ENCODE data around the gene STAG1. TPM values are rescaled to one million over a fixed set of nuclear protein-coding genes. Genes with fewer than 3 reads are reported as not detected.

STAG1 gene
- total and polyA plus RNA-seq, 2 experiments from 2014 or later = 9.0 to 21.9 TPM

DNA sequence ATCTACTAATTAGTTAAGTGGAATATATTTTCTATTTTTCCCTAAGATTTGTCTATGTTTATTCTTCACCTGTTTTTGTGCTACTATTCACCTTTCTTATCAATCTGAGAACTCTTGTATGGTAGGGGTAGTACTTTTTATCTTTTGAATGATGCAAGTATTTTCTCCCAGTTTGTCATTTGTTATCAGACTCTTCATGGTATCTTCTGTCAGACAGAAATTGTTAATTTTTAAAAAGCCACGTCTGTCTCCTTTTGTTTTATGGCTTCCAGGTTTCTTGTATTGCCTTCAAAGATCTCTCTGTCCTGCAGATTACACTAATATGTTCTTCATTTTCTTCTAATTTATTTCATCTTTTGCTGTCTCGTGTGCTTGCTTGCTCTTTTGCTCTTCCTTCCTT, 317.7 kb downstream of the STAG1 start:
- Histone ChIP-seq H3K4me3 (no peak overlapping the region), H3K4me1 (ENCODE audit: insufficient read depth) (no peaks in the 10 kb centered on the region), H4K20me1 (replicated peaks; ENCODE audit: insufficient read depth) (no peaks in the 10 kb centered on the region), H3K27ac (ENCODE audit: low read depth) (no peak overlapping the region), H3K9me2 (ENCODE audit: insufficient read depth) (no peaks in the 10 kb centered on the region), H2AFZ (no peak overlapping the region), H3K79me2 (replicated peaks; ENCODE audit: insufficient read depth) (no peaks in the 10 kb centered on the region), H3F3A (replicated peaks; ENCODE audit: low read depth) (no peaks in the 10 kb centered on the region), H3K4me2 (no peak overlapping the region), H3K36me3 (ENCODE audit: insufficient read depth) (no peaks in the 10 kb centered on the region), H3K27me3 (ENCODE audit: insufficient read depth) (no peaks in the 10 kb centered on the region)
- Mint-ChIP-seq H3K27me3 (ENCODE audit: insufficient read depth, low read depth, poor library complexity) (peaks cover 2% of the 10 kb centered on the region), H3K9me3 (no peaks in the 10 kb centered on the region), H3K27ac (no peak overlapping the region), H3K4me1 (no peaks in the 10 kb centered on the region), H3K4me3 (no peak overlapping the region), H3K36me3 (ENCODE audit: low read depth) (no peaks in the 10 kb centered on the region)
- TF ChIP-seq, protein P1, sequence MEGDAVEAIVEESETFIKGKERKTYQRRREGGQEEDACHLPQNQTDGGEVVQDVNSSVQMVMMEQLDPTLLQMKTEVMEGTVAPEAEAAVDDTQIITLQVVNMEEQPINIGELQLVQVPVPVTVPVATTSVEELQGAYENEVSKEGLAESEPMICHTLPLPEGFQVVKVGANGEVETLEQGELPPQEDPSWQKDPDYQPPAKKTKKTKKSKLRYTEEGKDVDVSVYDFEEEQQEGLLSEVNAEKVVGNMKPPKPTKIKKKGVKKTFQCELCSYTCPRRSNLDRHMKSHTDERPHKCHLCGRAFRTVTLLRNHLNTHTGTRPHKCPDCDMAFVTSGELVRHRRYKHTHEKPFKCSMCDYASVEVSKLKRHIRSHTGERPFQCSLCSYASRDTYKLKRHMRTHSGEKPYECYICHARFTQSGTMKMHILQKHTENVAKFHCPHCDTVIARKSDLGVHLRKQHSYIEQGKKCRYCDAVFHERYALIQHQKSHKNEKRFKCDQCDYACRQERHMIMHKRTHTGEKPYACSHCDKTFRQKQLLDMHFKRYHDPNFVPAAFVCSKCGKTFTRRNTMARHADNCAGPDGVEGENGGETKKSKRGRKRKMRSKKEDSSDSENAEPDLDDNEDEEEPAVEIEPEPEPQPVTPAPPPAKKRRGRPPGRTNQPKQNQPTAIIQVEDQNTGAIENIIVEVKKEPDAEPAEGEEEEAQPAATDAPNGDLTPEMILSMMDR (conservative IDR thresholded peaks at IDR 0.05; ENCODE audit: low read depth in 2 of 2) = no peak
- TF ChIP-seq EZH2phosphoT487 (IDR thresholded peaks at IDR 0.05; ENCODE audit: unreplicated experiment) (no peak), NANOG (IDR thresholded peaks at IDR 0.05; ENCODE audit: borderline replicate concordance) (no peak), POLR2AphosphoS5 (IDR thresholded peaks at IDR 0.05; ENCODE audit: low read depth) (no peak), JUNB (IDR thresholded peaks at IDR 0.05; ENCODE audit: unreplicated experiment) (no peak), EZH2 (IDR thresholded peaks at IDR 0.05; ENCODE audit: low read depth, unreplicated experiment) (no peak)
- TF ChIP-seq, protein P2, sequence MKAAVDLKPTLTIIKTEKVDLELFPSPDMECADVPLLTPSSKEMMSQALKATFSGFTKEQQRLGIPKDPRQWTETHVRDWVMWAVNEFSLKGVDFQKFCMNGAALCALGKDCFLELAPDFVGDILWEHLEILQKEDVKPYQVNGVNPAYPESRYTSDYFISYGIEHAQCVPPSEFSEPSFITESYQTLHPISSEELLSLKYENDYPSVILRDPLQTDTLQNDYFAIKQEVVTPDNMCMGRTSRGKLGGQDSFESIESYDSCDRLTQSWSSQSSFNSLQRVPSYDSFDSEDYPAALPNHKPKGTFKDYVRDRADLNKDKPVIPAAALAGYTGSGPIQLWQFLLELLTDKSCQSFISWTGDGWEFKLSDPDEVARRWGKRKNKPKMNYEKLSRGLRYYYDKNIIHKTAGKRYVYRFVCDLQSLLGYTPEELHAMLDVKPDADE (IDR thresholded peaks at IDR 0.05) = no peak
- ATAC-seq = no peak
- no peak for DNase-seq (ENCODE audit: low spot score)

DNA sequence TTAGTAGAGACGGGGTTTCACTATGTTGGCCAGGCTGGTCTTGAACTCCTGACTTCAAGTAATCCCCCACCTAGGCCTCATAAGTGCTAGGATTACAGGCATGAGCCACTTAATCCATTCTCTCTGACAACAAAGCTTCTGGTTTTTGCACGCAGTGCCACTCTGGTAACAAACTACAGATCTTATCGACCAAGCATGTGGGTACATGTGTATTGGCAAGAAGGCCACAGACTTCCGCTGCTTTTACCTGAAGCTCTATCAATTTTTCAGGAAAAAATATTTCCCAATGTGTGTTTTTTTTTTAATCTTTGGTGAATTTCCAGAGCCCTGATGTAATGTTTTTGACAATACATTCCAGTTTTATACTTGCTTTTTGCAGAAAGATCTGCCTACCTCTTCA, 319.5 kb downstream of the STAG1 start:
- Mint-ChIP-seq H3K4me3 (no peak overlapping the region), H3K9me3 (no peaks in the 10 kb centered on the region), H3K36me3 (ENCODE audit: low read depth) (no peaks in the 10 kb centered on the region), H3K27ac (no peak overlapping the region), H3K27me3 (ENCODE audit: insufficient read depth, low read depth, poor library complexity) (no peaks in the 10 kb centered on the region), H3K4me1 (no peaks in the 10 kb centered on the region)
- Histone ChIP-seq H3K4me2 (no peak overlapping the region), H3K36me3 (ENCODE audit: insufficient read depth) (no peaks in the 10 kb centered on the region), H4K20me1 (replicated peaks; ENCODE audit: insufficient read depth) (no peaks in the 10 kb centered on the region), H3K4me3 (no peak overlapping the region), H3K27ac (ENCODE audit: low read depth) (no peak overlapping the region), H3K4me1 (ENCODE audit: insufficient read depth) (no peaks in the 10 kb centered on the region), H2AFZ (no peak overlapping the region), H3K27me3 (ENCODE audit: insufficient read depth) (no peaks in the 10 kb centered on the region), H3K9me2 (ENCODE audit: insufficient read depth) (no peaks in the 10 kb centered on the region), H3F3A (replicated peaks; ENCODE audit: low read depth) (no peaks in the 10 kb centered on the region), H3K79me2 (replicated peaks; ENCODE audit: insufficient read depth) (no peaks in the 10 kb centered on the region)
- ATAC-seq (no peak), DNase-seq (ENCODE audit: low spot score) (no peak)
- no peak for TF ChIP-seq JUNB (IDR thresholded peaks at IDR 0.05; ENCODE audit: unreplicated experiment)
- TF ChIP-seq ZNF114 (CRISPR knock-in tag; IDR thresholded peaks at IDR 0.05) = no peak
- no peak for TF ChIP-seq REST (IDR thresholded peaks at IDR 0.05; ENCODE audit: unreplicated experiment)
- no peak for TF ChIP-seq ZNF462 (CRISPR knock-in tag; IDR thresholded peaks at IDR 0.05)
